ENCODE data around the gene PPP1CC. TPM values are rescaled to one million over a fixed set of nuclear protein-coding genes. Genes with fewer than 3 reads are reported as not detected.
"Not testable (repeated sequence)": the region's sequence is repeated elsewhere in the genome, so short reads cannot be mapped to it uniquely, and the experiment has no call there.

Gene PPP1CC
- total RNA-seq, 2 donors from 2014 or later: 179 to 201 TPM

GRCh38 chr12:110768960-110769359 is 26.3 kb upstream of the PPP1CC start:
- Histone ChIP-seq H3K27ac (ENCODE audit: low read depth, low read length) (no peak overlapping the region), H3K36me3 (ENCODE audit: control insufficient read depth, insufficient read depth, low read length) (no peaks in the 10 kb centered on the region), H3K4me3 (ENCODE audit: low read length) (no peak overlapping the region), H3K9ac (ENCODE audit: extremely low read depth, low read length, poor library complexity, severe bottlenecking) (no peak overlapping the region), H3K9me3 (ENCODE audit: control insufficient read depth, low read length) (peaks cover 36% of the 10 kb centered on the region), H3K4me1 (ENCODE audit: control insufficient read depth, insufficient read depth, low read length) (no peaks in the 10 kb centered on the region), H3K27me3 (ENCODE audit: control insufficient read depth, insufficient read depth, low read length, poor library complexity, severe bottlenecking) (peaks cover 17% of the 10 kb centered on the region)
- TF ChIP-seq CTCF (conservative IDR thresholded peaks at IDR 0.05): no peak
- Mint-ChIP-seq H3K27ac (no peak overlapping the region), H3K4me1 (no peaks in the 10 kb centered on the region), H3K4me3 (no peak overlapping the region), H3K9me3 (peaks cover 29% of the 10 kb centered on the region), H3K27me3 (ENCODE audit: insufficient read depth) (peaks cover 8% of the 10 kb centered on the region), H3K36me3 (ENCODE audit: low read depth) (peaks cover 5% of the 10 kb centered on the region)
- DNase-seq: no peak
- WGBS, 2 experiments (ENCODE audit: insufficient coverage in 1 of 2, insufficient read length in 1 of 2): 89 to 91% methylated on average over 3 to 5 of the region's 5 CpGs

DNA sequence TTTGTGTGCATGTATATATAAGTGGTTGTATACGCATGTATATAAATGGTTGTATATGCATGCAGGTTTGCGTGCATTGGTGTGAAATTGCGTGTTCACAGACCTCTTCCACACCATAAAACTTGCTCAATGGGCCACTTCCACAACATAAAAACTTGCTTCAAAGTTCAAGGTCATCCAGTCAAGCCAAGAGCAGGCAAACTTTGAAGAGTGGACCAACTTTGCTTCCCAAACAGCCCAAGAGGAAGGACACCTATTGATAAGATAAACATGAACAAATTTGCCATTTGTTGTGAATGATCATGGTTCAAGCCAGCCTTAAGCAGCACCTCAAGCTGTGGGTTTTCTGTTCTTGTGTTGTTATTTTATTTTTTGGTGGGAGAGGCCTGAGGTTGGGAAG is 25.2 kb upstream of the PPP1CC start:
- no peaks in the 10 kb centered on the region for H3K36me3 ChIP-seq (ENCODE audit: control insufficient read depth, insufficient read depth, low read length)
- 94 to 100% methylated on average over 1 to 3 of the region's 3 CpGs for WGBS, 2 experiments (ENCODE audit: insufficient coverage in 1 of 2, insufficient read length in 1 of 2)
- no peak overlapping the region for H3K9ac ChIP-seq (ENCODE audit: extremely low read depth, low read length, poor library complexity, severe bottlenecking)
- H3K27ac ChIP-seq (ENCODE audit: low read depth, low read length): no peak overlapping the region
- no peak for DNase-seq
- Mint-ChIP-seq H3K4me3 (no peak overlapping the region), H3K27me3 (ENCODE audit: insufficient read depth) (peaks cover 10% of the 10 kb centered on the region), H3K9me3 (peaks cover 28% of the 10 kb centered on the region), H3K36me3 (ENCODE audit: low read depth) (peaks cover 5% of the 10 kb centered on the region), H3K4me1 (peaks cover 2% of the 10 kb centered on the region), H3K27ac (no peak overlapping the region)
- H3K4me3 ChIP-seq (ENCODE audit: low read length): no peak overlapping the region
- peaks cover 36% of the 10 kb centered on the region for H3K9me3 ChIP-seq (ENCODE audit: control insufficient read depth, low read length)
- no peaks in the 10 kb centered on the region for H3K4me1 ChIP-seq (ENCODE audit: control insufficient read depth, insufficient read depth, low read length)
- TF ChIP-seq CTCF (conservative IDR thresholded peaks at IDR 0.05): no peak
- peaks cover 17% of the 10 kb centered on the region for H3K27me3 ChIP-seq (ENCODE audit: control insufficient read depth, insufficient read depth, low read length, poor library complexity, severe bottlenecking)

GRCh38 chr12:110766311-110767154 is 23.8 kb upstream of the PPP1CC start:
- H3K4me1 ChIP-seq (ENCODE audit: control insufficient read depth, insufficient read depth, low read length): no peaks in the 10 kb centered on the region
- no peak for TF ChIP-seq CTCF (conservative IDR thresholded peaks at IDR 0.05)
- no peak overlapping the region for H3K27ac ChIP-seq (ENCODE audit: low read depth, low read length)
- Mint-ChIP-seq H3K9me3 (peaks cover 14% of the 10 kb centered on the region), H3K4me3 (no peak overlapping the region), H3K27ac (no peak overlapping the region), H3K36me3 (ENCODE audit: low read depth) (peaks cover 1% of the 10 kb centered on the region), H3K4me1 (peaks cover 2% of the 10 kb centered on the region), H3K27me3 (ENCODE audit: insufficient read depth) (peaks cover 10% of the 10 kb centered on the region)
- WGBS, 2 experiments (ENCODE audit: insufficient coverage in 1 of 2, insufficient read length in 1 of 2): 77 to 87% methylated on average over 2 to 7 of the region's 7 CpGs
- peaks cover 17% of the 10 kb centered on the region for H3K27me3 ChIP-seq (ENCODE audit: control insufficient read depth, insufficient read depth, low read length, poor library complexity, severe bottlenecking)
- peaks cover 27% of the 10 kb centered on the region for H3K9me3 ChIP-seq (ENCODE audit: control insufficient read depth, low read length)
- H3K36me3 ChIP-seq (ENCODE audit: control insufficient read depth, insufficient read depth, low read length): no peaks in the 10 kb centered on the region
- H3K9ac ChIP-seq (ENCODE audit: extremely low read depth, low read length, poor library complexity, severe bottlenecking): no peak overlapping the region
- no peak overlapping the region for H3K4me3 ChIP-seq (ENCODE audit: low read length)
- DNase-seq: no peak

DNA sequence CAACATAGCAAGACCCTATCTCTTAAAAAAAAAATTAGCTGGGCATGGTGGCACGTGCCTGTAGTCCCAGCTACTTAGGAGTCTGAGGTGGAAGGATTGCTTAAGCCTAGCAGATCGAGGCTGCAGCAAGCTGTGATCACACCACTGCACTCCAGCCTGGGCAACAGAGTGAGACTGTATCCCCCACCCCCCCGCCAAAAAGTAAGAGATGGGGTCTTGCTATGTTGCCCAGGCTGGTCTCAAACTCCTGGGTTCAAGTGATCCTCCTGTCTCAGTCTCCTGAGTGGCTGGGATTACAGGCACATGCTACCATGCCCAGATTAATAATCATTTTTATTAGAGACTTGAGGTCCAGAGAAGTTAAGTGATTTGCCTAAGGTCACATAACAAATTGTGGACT is 22.9 kb upstream of the PPP1CC start:
- not testable (repeated sequence) for H3K9me3 Mint-ChIP-seq; H3K27ac Mint-ChIP-seq; DNase-seq; H3K4me3 ChIP-seq (ENCODE audit: low read length); H3K4me1 Mint-ChIP-seq; H3K36me3 Mint-ChIP-seq (ENCODE audit: low read depth); H3K27me3 Mint-ChIP-seq (ENCODE audit: insufficient read depth); H3K4me3 Mint-ChIP-seq; H3K9ac ChIP-seq (ENCODE audit: extremely low read depth, low read length, poor library complexity, severe bottlenecking); H3K36me3 ChIP-seq (ENCODE audit: control insufficient read depth, insufficient read depth, low read length); H3K27ac ChIP-seq (ENCODE audit: low read depth, low read length); H3K4me1 ChIP-seq (ENCODE audit: control insufficient read depth, insufficient read depth, low read length)
- Histone ChIP-seq H3K9me3 (ENCODE audit: control insufficient read depth, low read length) (peaks cover 17% of the 10 kb centered on the region), H3K27me3 (ENCODE audit: control insufficient read depth, insufficient read depth, low read length, poor library complexity, severe bottlenecking) (peaks cover 17% of the 10 kb centered on the region)
- 84 to 100% methylated on average over 1 to 3 of the region's 3 CpGs for WGBS, 2 experiments (ENCODE audit: insufficient coverage in 1 of 2, insufficient read length in 1 of 2)
